ENCODE results near the gene SLC51A. TPM values are rescaled to one million over a fixed set of nuclear protein-coding genes. Genes with fewer than 3 reads are reported as not detected.
"Not testable (repeated sequence)": the region's sequence is repeated elsewhere in the genome, so short reads cannot be mapped to it uniquely, and the experiment has no call there.

SLC51A gene
- total RNA-seq, 1 donor from 2014 or later, result 1.3 TPM

- no peak for DNase-seq (ENCODE audit: low spot score)
Measured at GRCh38 chr3:196193133-196193735, 23.1 kb upstream of the SLC51A start.

GRCh38 chr3:196193736-196194541 is 22.4 kb upstream of the SLC51A start:
- no peak for DNase-seq (ENCODE audit: low spot score)

- no peak for DNase-seq (ENCODE audit: low spot score)
Measured at GRCh38 chr3:196194542-196194915, 21.8 kb upstream of the SLC51A start.

- DNase-seq (ENCODE audit: low spot score), result no peak
Measured at GRCh38 chr3:196195664-196196265, 20.6 kb upstream of the SLC51A start.

GRCh38 chr3:196197524-196197923 is 18.8 kb upstream of the SLC51A start:
- no peak for DNase-seq (ENCODE audit: low spot score)

GRCh38 chr3:196198081-196198675 is 18.2 kb upstream of the SLC51A start:
- DNase-seq (ENCODE audit: low spot score), result no peak

GRCh38 chr3:196198771-196199753 is 17.3 kb upstream of the SLC51A start:
- DNase-seq (ENCODE audit: low spot score), result no peak

GRCh38 chr3:196202516-196202970 is 13.8 kb upstream of the SLC51A start:
- no peak for DNase-seq (ENCODE audit: low spot score)

- DNase-seq (ENCODE audit: low spot score), result no peak
Measured at GRCh38 chr3:196203846-196204245, 12.5 kb upstream of the SLC51A start.

- DNase-seq (ENCODE audit: low spot score), result not testable (repeated sequence)
Measured at GRCh38 chr3:196205442-196206205, 10.7 kb upstream of the SLC51A start.

GRCh38 chr3:196207159-196207832 is 9.0 kb upstream of the SLC51A start:
- no peak for DNase-seq (ENCODE audit: low spot score)

GRCh38 chr3:196207833-196208607 is 8.3 kb upstream of the SLC51A start:
- DNase-seq (ENCODE audit: low spot score), result no peak

GRCh38 chr3:196208942-196209695 is 7.2 kb upstream of the SLC51A start:
- no peak for DNase-seq (ENCODE audit: low spot score)

GRCh38 chr3:196209944-196210672 is 6.2 kb upstream of the SLC51A start:
- DNase-seq (ENCODE audit: low spot score), result not testable (repeated sequence)

- DNase-seq (ENCODE audit: low spot score), result no peak
Measured at GRCh38 chr3:196210673-196211556, 5.4 kb upstream of the SLC51A start, which contains the start of gene ZDHHC19. Gene ZDHHC19, minus strand, starts transcription at chr3:196211400. Its CDS starts 85 bp downstream, at chr3:196211315.
